Peyer's patch (tissue), 4 donors: Measurements from ENCODE around the gene MRPL50.

Experiments used
- CTCF ChIP-seq, 6 experiments: fragments of 450-650 bp in 4 of 6; fragments of 200-600 bp in 2 of 6; sonication (generic) in 1 of 6; IDR thresholded peaks; one replicate each; pipeline ENCODE4 v1.5.1; 2017 to 2019; ENCODE audit warnings: antibody characterized with exemption in 6 of 6, mild to moderate bottlenecking in 3 of 6, moderate library complexity in 1 of 6
- POLR2A ChIP-seq, 2 donors: fragments of 450-650 bp; IDR thresholded peaks; one replicate each; pipeline ENCODE4 v1.5.1; 2017; ENCODE audit warnings: antibody characterized with exemption in 2 of 2, mild to moderate bottlenecking in 2 of 2, moderate library complexity in 2 of 2

- TF ChIP-seq POLR2A (IDR thresholded peaks at IDR 0.05) (no peak), CTCF (IDR thresholded peaks at IDR 0.05) (no peak)
Measured at GRCh38 chr9:101372327-101373118, 25.9 kb downstream of the MRPL50 start.
